ENCODE measurements around the gene HMGCL. TPM values are rescaled to one million over a fixed set of nuclear protein-coding genes. Genes with fewer than 3 reads are reported as not detected.

Gene HMGCL
- total and polyA plus RNA-seq, 4 donors: 22.4 to 36.8 (median 33.1) TPM

DNA sequence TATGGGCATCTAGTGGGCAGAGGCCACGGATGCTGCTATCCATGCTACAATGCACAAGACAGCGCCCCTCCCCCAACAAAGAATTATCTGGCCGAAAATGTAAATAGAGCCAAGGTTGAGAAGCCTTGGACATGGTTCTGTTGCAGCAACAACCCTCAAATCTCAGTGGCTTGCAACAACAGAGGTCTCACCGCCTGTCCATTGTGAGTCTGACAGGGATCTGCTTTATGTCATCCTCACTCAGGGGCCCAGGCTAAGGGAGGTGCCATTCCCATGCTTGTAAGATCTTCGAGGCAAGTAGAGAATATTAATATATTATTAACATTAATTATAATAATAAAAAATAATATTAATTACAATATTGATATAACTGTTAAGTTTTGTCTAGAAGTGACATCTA, 56.5 kb downstream of the HMGCL start:
- no peaks in the 10 kb centered on the region for H3K4me1 ChIP-seq (ENCODE audit: control insufficient read depth in 1 of 2, insufficient read depth in 2 of 2, low read length in 2 of 2)
- DNase-seq (no peak), ATAC-seq (ENCODE audit: low FRiP score) (no peak)
- no peaks in the 10 kb centered on the region for H3K27me3 ChIP-seq (ENCODE audit: control insufficient read depth in 1 of 2, insufficient read depth in 2 of 2, low read length in 1 of 2)
- intact Hi-C loops (cut with DNase I): no loop called here
- no peaks in the 10 kb centered on the region for H3K9me3 ChIP-seq (ENCODE audit: control insufficient read depth, low read length)
- WGBS, 2 donors: 76 to 82% methylated on average over 5 of the region's 5 CpGs
- H3K4me3 ChIP-seq (ENCODE audit: low read length in 2 of 2): no peak overlapping the region
- H3K36me3 ChIP-seq (ENCODE audit: control insufficient read depth in 1 of 2, insufficient read depth in 2 of 2, low read length in 1 of 2): no peaks in the 10 kb centered on the region
- no peak overlapping the region for H3K27ac ChIP-seq (ENCODE audit: low read depth in 1 of 2, low read length in 2 of 2)

DNA sequence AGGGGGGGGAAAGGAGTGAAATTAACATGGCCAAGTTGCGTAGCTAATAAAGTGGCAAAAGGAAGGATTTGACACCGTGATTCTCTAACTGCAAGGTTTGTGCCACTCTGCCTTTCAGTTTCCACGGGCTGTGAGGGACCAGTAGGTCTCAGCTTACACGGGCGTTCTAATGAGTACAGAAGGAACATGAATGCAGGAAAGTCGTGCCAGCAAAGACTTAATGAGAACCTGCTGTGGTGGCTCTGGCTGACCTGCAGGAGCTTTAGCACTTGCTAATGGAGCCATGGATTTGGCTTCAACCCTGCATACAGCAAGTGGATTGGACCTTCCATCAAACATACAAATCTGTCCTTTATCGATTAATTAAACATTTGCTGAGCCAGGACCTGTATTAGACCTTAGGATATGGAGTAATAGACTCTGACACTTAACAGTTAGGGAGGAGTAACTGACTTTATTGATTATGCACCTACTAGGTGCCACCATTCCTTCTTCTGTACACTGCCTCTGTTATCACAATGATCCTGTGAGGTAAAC, 62.1 kb downstream of the HMGCL start:
- H3K9me3 ChIP-seq (ENCODE audit: control insufficient read depth, low read length): no peaks in the 10 kb centered on the region
- no peak for ATAC-seq (ENCODE audit: low FRiP score)
- intact Hi-C loops (cut with DNase I): no loop called here
- H3K4me1 ChIP-seq (ENCODE audit: control insufficient read depth in 1 of 2, insufficient read depth in 2 of 2, low read length in 2 of 2): no peaks in the 10 kb centered on the region
- no peaks in the 10 kb centered on the region for H3K27me3 ChIP-seq (ENCODE audit: control insufficient read depth in 1 of 2, insufficient read depth in 2 of 2, low read length in 1 of 2)
- H3K36me3 ChIP-seq (ENCODE audit: control insufficient read depth in 1 of 2, insufficient read depth in 2 of 2, low read length in 1 of 2): peaks cover 4 to 7% of the 10 kb centered on the region in 2 donors
- 81 to 83% methylated on average over 7 of the region's 7 CpGs for WGBS, 2 donors
- DNase-seq: no peak
- H3K27ac ChIP-seq (ENCODE audit: low read depth in 1 of 2, low read length in 2 of 2): no peak overlapping the region
- no peak overlapping the region for H3K4me3 ChIP-seq (ENCODE audit: low read length in 2 of 2)

DNA sequence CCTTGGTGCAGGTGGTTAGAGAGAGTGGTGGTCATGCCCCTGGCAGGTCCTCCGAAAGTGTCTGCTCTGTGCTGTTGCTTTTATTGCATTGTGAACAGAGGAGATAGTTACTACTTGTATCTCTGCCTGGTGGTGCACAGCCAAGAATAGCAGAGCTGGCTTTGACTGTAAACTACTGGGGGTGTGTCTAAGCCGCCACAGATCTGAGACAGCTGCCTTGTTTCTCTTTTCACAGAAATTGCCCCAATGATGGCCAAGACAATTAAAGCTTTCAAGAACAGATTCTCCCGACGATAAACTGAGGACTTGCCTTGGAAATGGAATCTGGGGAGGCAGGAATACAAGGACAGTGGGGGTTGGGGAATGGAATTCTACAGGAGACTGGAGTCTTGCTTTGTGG, 66.0 kb downstream of the HMGCL start:
- Histone ChIP-seq H3K27ac (ENCODE audit: low read depth in 1 of 2, low read length in 2 of 2) (no peak overlapping the region), H3K4me3 (ENCODE audit: low read length in 2 of 2) (no peak overlapping the region), H3K9me3 (ENCODE audit: control insufficient read depth, low read length) (no peaks in the 10 kb centered on the region), H3K27me3 (ENCODE audit: control insufficient read depth in 1 of 2, insufficient read depth in 2 of 2, low read length in 1 of 2) (no peaks in the 10 kb centered on the region), H3K36me3 (ENCODE audit: control insufficient read depth in 1 of 2, insufficient read depth in 2 of 2, low read length in 1 of 2) (peaks cover 14% of the 10 kb centered on the region in 2 donors), H3K4me1 (ENCODE audit: control insufficient read depth in 1 of 2, insufficient read depth in 2 of 2, low read length in 2 of 2) (no peaks in the 10 kb centered on the region)
- no peak for ATAC-seq (ENCODE audit: low FRiP score)
- intact Hi-C loops (cut with DNase I): no loop called here
- DNase-seq: no peak
- WGBS, 2 donors: 26 to 34% methylated on average over 4 of the region's 4 CpGs

DNA sequence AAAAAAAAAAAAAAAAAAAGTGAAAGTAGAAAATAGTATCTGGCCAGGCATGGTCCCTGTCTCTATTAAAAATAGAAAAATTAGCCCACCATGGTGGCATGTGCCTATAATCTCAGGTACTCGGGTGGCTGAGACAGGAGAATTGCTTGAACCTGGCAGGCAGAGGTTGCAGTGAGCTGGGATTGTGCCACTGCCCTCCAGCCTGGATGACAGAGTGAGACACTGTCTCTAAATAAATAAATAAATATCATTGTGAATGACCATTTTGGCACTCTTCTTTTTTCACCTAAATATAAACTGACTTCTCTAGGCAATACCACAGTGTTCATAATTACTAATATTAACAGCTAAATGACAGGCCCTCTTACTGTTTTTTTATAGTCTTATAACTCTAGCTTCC, 67.4 kb downstream of the HMGCL start:
- ATAC-seq (ENCODE audit: low FRiP score) (no peak), DNase-seq (no peak)
- Histone ChIP-seq H3K4me1 (ENCODE audit: control insufficient read depth in 1 of 2, insufficient read depth in 2 of 2, low read length in 2 of 2) (no peaks in the 10 kb centered on the region), H3K4me3 (ENCODE audit: low read length in 2 of 2) (no peak overlapping the region), H3K9me3 (ENCODE audit: control insufficient read depth, low read length) (no peaks in the 10 kb centered on the region), H3K27me3 (ENCODE audit: control insufficient read depth in 1 of 2, insufficient read depth in 2 of 2, low read length in 1 of 2) (no peaks in the 10 kb centered on the region), H3K36me3 (ENCODE audit: control insufficient read depth in 1 of 2, insufficient read depth in 2 of 2, low read length in 1 of 2) (peaks cover 19% of the 10 kb centered on the region in 2 donors), H3K27ac (ENCODE audit: low read depth in 1 of 2, low read length in 2 of 2) (no peak overlapping the region)
- 88 to 91% methylated on average over 1 of the region's 1 CpG for WGBS, 2 donors
- intact Hi-C loops (cut with DNase I): no loop called here

DNA sequence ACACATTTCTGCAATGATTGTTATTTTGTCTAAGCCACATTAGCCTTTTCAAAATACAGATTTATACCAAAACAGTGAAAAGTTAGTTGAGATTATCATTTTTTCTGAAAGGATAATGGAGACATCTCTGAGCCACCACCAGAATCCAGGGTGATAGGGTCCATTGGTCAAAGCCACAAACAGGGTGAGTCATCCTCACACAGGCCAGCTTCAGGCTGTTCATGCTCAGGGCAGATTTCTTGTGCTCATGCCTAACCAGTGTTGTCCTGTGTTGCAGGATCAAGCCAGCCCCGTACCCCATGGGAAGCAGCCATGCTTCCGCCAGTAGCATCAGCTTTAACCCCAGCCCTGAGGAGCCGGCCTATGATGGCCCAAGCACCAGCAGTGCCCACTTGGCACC, 68.6 kb downstream of the HMGCL start:
- ATAC-seq (ENCODE audit: low FRiP score): no peak
- no peak for DNase-seq
- WGBS, 2 donors: 87 to 91% methylated on average over 3 of the region's 3 CpGs
- intact Hi-C loops (cut with DNase I): no loop called here
- Histone ChIP-seq H3K27me3 (ENCODE audit: control insufficient read depth in 1 of 2, insufficient read depth in 2 of 2, low read length in 1 of 2) (no peaks in the 10 kb centered on the region), H3K9me3 (ENCODE audit: control insufficient read depth, low read length) (no peaks in the 10 kb centered on the region), H3K36me3 (ENCODE audit: control insufficient read depth in 1 of 2, insufficient read depth in 2 of 2, low read length in 1 of 2) (peaks cover 20 to 22% of the 10 kb centered on the region in 2 donors), H3K27ac (ENCODE audit: low read depth in 1 of 2, low read length in 2 of 2) (no peak overlapping the region), H3K4me3 (ENCODE audit: low read length in 2 of 2) (no peak overlapping the region), H3K4me1 (ENCODE audit: control insufficient read depth in 1 of 2, insufficient read depth in 2 of 2, low read length in 2 of 2) (no peaks in the 10 kb centered on the region)

DNA sequence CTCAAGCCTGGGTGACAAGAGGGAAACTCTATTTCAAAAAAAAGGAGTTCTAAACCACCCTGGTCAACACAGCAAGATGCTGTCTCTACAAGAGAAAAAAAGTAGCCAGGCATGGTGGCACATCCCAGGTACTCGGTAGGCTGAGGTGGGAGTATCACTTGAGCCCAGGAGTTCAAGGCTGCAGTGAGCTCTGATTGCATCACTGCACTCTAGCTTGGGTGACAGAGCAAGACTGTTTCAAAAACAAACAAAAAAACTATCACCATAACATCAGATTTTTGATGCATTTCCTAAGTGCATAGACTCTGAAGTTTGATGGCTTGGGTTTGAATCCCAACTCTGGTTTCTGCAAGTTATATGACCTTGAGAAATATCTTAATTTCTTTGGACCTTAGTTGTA, 72.3 kb downstream of the HMGCL start:
- no peaks in the 10 kb centered on the region for H3K9me3 ChIP-seq (ENCODE audit: control insufficient read depth, low read length)

More for the DNA sequence above, 72.3 kb downstream of the HMGCL start:
- Histone ChIP-seq H3K36me3 (ENCODE audit: control insufficient read depth in 1 of 2, insufficient read depth in 2 of 2, low read length in 1 of 2) (peaks cover 20 to 21% of the 10 kb centered on the region in 2 donors), H3K27ac (ENCODE audit: low read depth in 1 of 2, low read length in 2 of 2) (no peak overlapping the region), H3K4me3 (ENCODE audit: low read length in 2 of 2) (no peak overlapping the region), H3K27me3 (ENCODE audit: control insufficient read depth in 1 of 2, insufficient read depth in 2 of 2, low read length in 1 of 2) (no peaks in the 10 kb centered on the region), H3K4me1 (ENCODE audit: control insufficient read depth in 1 of 2, insufficient read depth in 2 of 2, low read length in 2 of 2) (no peaks in the 10 kb centered on the region)
- intact Hi-C loops (cut with DNase I): no loop called here
- 87 to 88% methylated on average over 1 of the region's 1 CpG for WGBS, 2 donors
- DNase-seq: no peak
- no peak for ATAC-seq (ENCODE audit: low FRiP score)

Other genes starting within 250 kb of the HMGCL start
- gene RPL11, start 133.6 kb downstream of the HMGCL start, total RNA-seq: 100 to 1,000 TPM; 707 to 819 TPM
- 1,000 to 10,000 TPM; 2,209 to 3,782 TPM for gene RPL11, start 133.6 kb downstream of the HMGCL start, polyA plus RNA-seq
- gene ELOA, start 82.0 kb downstream of the HMGCL start, total RNA-seq: 10 to 100 TPM; 30.3 to 31.0 TPM
- gene ELOA, start 82.0 kb downstream of the HMGCL start, polyA plus RNA-seq: 10 to 100 TPM; 11.8 to 14.0 TPM
- 10 to 100 TPM; 34.9 to 39.8 TPM for gene PITHD1, start 47.0 kb downstream of the HMGCL start, total RNA-seq
- gene PITHD1, start 47.0 kb downstream of the HMGCL start, polyA plus RNA-seq: 10 to 100 TPM; 33.9 to 40.3 TPM
- gene LYPLA2, start 34.3 kb downstream of the HMGCL start, total RNA-seq: 10 to 100 TPM; 30.0 to 31.2 TPM
- 10 to 100 TPM; 17.3 to 32.5 TPM for gene LYPLA2, start 34.3 kb downstream of the HMGCL start, polyA plus RNA-seq
- gene GALE, start 24.7 kb downstream of the HMGCL start, total RNA-seq: 10 to 100 TPM; 13.6 to 18.5 TPM
- gene GALE, start 24.7 kb downstream of the HMGCL start, polyA plus RNA-seq: 10 to 100 TPM in 1 of 2 donors, 1 to 10 TPM in 1; 9.9 to 23.2 TPM
- 10 to 100 TPM; 26.0 to 35.4 TPM for gene FUCA1, start 42.9 kb upstream of the HMGCL start, total RNA-seq
- 10 to 100 TPM; 31.2 to 36.6 TPM for gene FUCA1, start 42.9 kb upstream of the HMGCL start, polyA plus RNA-seq
- gene CNR2, start 87.9 kb upstream of the HMGCL start, total RNA-seq: under 1 TPM; 0.06 to 0.15 TPM
- gene CNR2, start 87.9 kb upstream of the HMGCL start, polyA plus RNA-seq: under 1 TPM; 0.08 to 0.13 TPM
- gene PNRC2, start 134.4 kb upstream of the HMGCL start, total RNA-seq: 10 to 100 TPM; 93.5 to 94.7 TPM
- 100 to 1,000 TPM in 1 of 2 donors, 10 to 100 TPM in 1; 75.3 to 141 TPM for gene PNRC2, start 134.4 kb upstream of the HMGCL start, polyA plus RNA-seq
- 10 to 100 TPM; 91.1 to 98.4 TPM for gene SRSF10, start 154.9 kb upstream of the HMGCL start, total RNA-seq
- gene SRSF10, start 154.9 kb upstream of the HMGCL start, polyA plus RNA-seq: 100 to 1,000 TPM in 1 of 2 donors, 10 to 100 TPM in 1; 50.1 to 114 TPM

Data from aorta (tissue), 5 donors.